HEK293 (cell line): Measurements from ENCODE around the gene PDK4.

ENCODE experiments used
- CTCF ChIA-PET: fragments of 350-600 bp; formaldehyde crosslinking; extraction: SDS; loops from one replicate; lab custom pipeline; 2021; ENCODE audit warnings: antibody characterized with exemption; lab: Yijun Ruan, JAX
- POLR2A ChIA-PET: fragments of 300-600 bp; formaldehyde crosslinking; extraction: SDS; loops from one replicate; lab custom pipeline; 2020; ENCODE audit warnings: antibody characterized with exemption, inconsistent platforms; lab: Yijun Ruan, JAX
- H3K27ac ChIP-seq: fragments of 200-500 bp; sonication (Bioruptor generic); 2 replicates; pipeline ENCODE4 v1.5.1; 2014; ENCODE audit warnings: low read depth, low read length, control low read depth, inconsistent platforms; ENCODE audit errors: extremely low read depth
- H3K36me3 ChIP-seq, 2 experiments: fragments of 200-500 bp in 1 of 2; sonication (Bioruptor generic) in 1 of 2; 1 replicate in 1 of 2; 2 replicates in 1 of 2; pipeline ENCODE4 v1.5.1; 2014 to 2017; ENCODE audit warnings: inconsistent platforms in 2 of 2, low read length in 2 of 2; ENCODE audit not compliant: control insufficient read depth in 2 of 2, insufficient read depth in 1 of 2
- H3K4me1 ChIP-seq: fragments of 200-500 bp; sonication (Bioruptor generic); 2 replicates; pipeline ENCODE4 v1.5.1; 2014; ENCODE audit warnings: mild to moderate bottlenecking, low read length, inconsistent platforms; ENCODE audit not compliant: control insufficient read depth, insufficient read depth
- H3K4me3 ChIP-seq: 2 replicates; pipeline ENCODE4 v1.5.1; 2011; ENCODE audit warnings: low read depth, mild to moderate bottlenecking, control low read depth, low read length, moderate library complexity
- H3K9me3 ChIP-seq: fragments of 200-500 bp; sonication (Bioruptor generic); 2 replicates; pipeline ENCODE4 v1.5.1; 2014; ENCODE audit warnings: low read depth, low read length, inconsistent platforms; ENCODE audit not compliant: control insufficient read depth, insufficient read depth
- ATF2 ChIP-seq: fragments of 450-650 bp; formaldehyde crosslinking; IDR thresholded peaks from 2 replicates; pipeline ENCODE4 v1.5.1; 2016; ENCODE audit warnings: missing biosample characterization, missing genetic modification characterization, low read depth
- EGR2 ChIP-seq: fragments of 450-650 bp; formaldehyde crosslinking; IDR thresholded peaks from 2 replicates; pipeline ENCODE4 v1.5.1; 2016; ENCODE audit warnings: low read depth, missing biosample characterization, missing genetic modification characterization
- FEZF1 ChIP-seq: fragments of 450-650 bp; formaldehyde crosslinking; IDR thresholded peaks from 2 replicates; pipeline ENCODE4 v1.5.1; 2016; ENCODE audit warnings: missing biosample characterization, missing genetic modification characterization
- REST ChIP-seq: fragments of 450-650 bp; formaldehyde crosslinking; IDR thresholded peaks from 2 replicates; pipeline ENCODE4 v1.5.1; 2016; ENCODE audit warnings: missing biosample characterization, missing genetic modification characterization
- SALL2 ChIP-seq: fragments of 450-650 bp; formaldehyde crosslinking; IDR thresholded peaks from 2 replicates; pipeline ENCODE4 v1.5.0; 2017; ENCODE audit warnings: missing biosample characterization, mild to moderate bottlenecking, missing genetic modification characterization, borderline replicate concordance
- WT1 ChIP-seq: fragments of 450-650 bp; formaldehyde crosslinking; IDR thresholded peaks from 2 replicates; pipeline ENCODE4 v1.5.1; 2016; ENCODE audit warnings: missing biosample characterization, missing genetic modification characterization
- ZEB2 ChIP-seq: fragments of 450-650 bp; formaldehyde crosslinking; IDR thresholded peaks from 2 replicates; pipeline ENCODE4 v1.5.1; 2016; ENCODE audit warnings: missing biosample characterization, missing genetic modification characterization
- ZNF112 ChIP-seq: fragments of 450-650 bp; formaldehyde crosslinking; IDR thresholded peaks from 2 replicates; pipeline ENCODE4 v1.5.0; 2017; ENCODE audit warnings: missing biosample characterization, missing genetic modification characterization
- ZNF184 ChIP-seq: fragments of 450-650 bp; IDR thresholded peaks from 2 replicates; pipeline ENCODE4 v1.5.1; 2018; ENCODE audit warnings: missing biosample characterization, mild to moderate bottlenecking, missing genetic modification characterization
- ZNF202 ChIP-seq: fragments of 450-650 bp; formaldehyde crosslinking; IDR thresholded peaks from 2 replicates; pipeline ENCODE4 v1.5.1; 2016; ENCODE audit warnings: missing biosample characterization, missing genetic modification characterization, borderline replicate concordance
- ZNF24 ChIP-seq: fragments of 450-650 bp; formaldehyde crosslinking; IDR thresholded peaks from 2 replicates; pipeline ENCODE4 v1.5.1; 2016; ENCODE audit warnings: missing biosample characterization, missing genetic modification characterization
- ZNF26 ChIP-seq: fragments of 450-650 bp; formaldehyde crosslinking; IDR thresholded peaks from 2 replicates; pipeline ENCODE4 v1.5.1; 2016; ENCODE audit warnings: missing biosample characterization, missing genetic modification characterization
- ZNF280C ChIP-seq: fragments of 450-650 bp; formaldehyde crosslinking; IDR thresholded peaks from 2 replicates; pipeline ENCODE4 v1.5.1; 2016; ENCODE audit warnings: missing biosample characterization, missing genetic modification characterization
- ZNF404 ChIP-seq: fragments of 450-650 bp; formaldehyde crosslinking; IDR thresholded peaks from 2 replicates; pipeline ENCODE4 v1.5.1; 2017; ENCODE audit warnings: missing biosample characterization, missing genetic modification characterization
- ZNF529 ChIP-seq: fragments of 450-650 bp; formaldehyde crosslinking; IDR thresholded peaks from 2 replicates; pipeline ENCODE4 v1.5.1; 2017; ENCODE audit warnings: missing genetic modification characterization, missing biosample characterization; ENCODE audit not compliant: insufficient replicate concordance
- ZNF610 ChIP-seq: fragments of 450-650 bp; formaldehyde crosslinking; IDR thresholded peaks from 2 replicates; pipeline ENCODE4 v1.5.1; 2016; ENCODE audit warnings: missing biosample characterization, missing genetic modification characterization, borderline replicate concordance
- ZNF623 ChIP-seq: fragments of 450-650 bp; formaldehyde crosslinking; IDR thresholded peaks from 2 replicates; pipeline ENCODE4 v1.5.1; 2016; ENCODE audit warnings: missing biosample characterization, missing genetic modification characterization
- ZNF837 ChIP-seq: fragments of 450-650 bp; formaldehyde crosslinking; IDR thresholded peaks from 2 replicates; pipeline ENCODE4 v1.5.1; 2016; ENCODE audit warnings: missing biosample characterization, missing genetic modification characterization
- ZSCAN4 ChIP-seq: fragments of 450-650 bp; formaldehyde crosslinking; IDR thresholded peaks from 2 replicates; pipeline ENCODE4 v1.5.1; 2017; ENCODE audit warnings: missing biosample characterization, missing genetic modification characterization

The PDK4 gene

GRCh38 chr7:95614442-95614940 lies 18.2 kb upstream of the PDK4 start (continued):
- TF ChIP-seq ZNF280C (tag by site-specific recombination), result no peak
- TF ChIP-seq ATF2 (tag by site-specific recombination), result no peak
- TF ChIP-seq ZEB2 (tag by site-specific recombination), result no peak
- peak; percentile 89 for TF ChIP-seq ZNF529
- no peak for TF ChIP-seq ZNF610
- TF ChIP-seq ZSCAN4, result no peak

GRCh38 chr7:95611224-95611623 lies 14.9 kb upstream of the PDK4 start:
- ChIA-PET CTCF (interaction anchor here (0.6 kb wide), 1 partner anchor 82 kb away, joined by 4 read pairs; no protein-coding TSS in a partner anchor), POLR2A (no interaction called here)
- H3K27ac ChIP-seq, result no peak overlapping the region
- H3K9me3 ChIP-seq, result no peaks in the 10 kb centered on the region
- H3K4me1 ChIP-seq, result peaks cover 11% of the 10 kb centered on the region
- no peaks in the 10 kb centered on the region for H3K36me3 ChIP-seq
- TF ChIP-seq ZSCAN4 (no peak), REST (tag by site-specific recombination) (no peak), ZNF623 (tag by site-specific recombination) (no peak), ZNF184 (tag by site-specific recombination) (no peak), ZNF26 (no peak), ZNF529 (no peak), ZNF610 (no peak), ZNF112 (no peak), EGR2 (tag by site-specific recombination) (no peak), ZNF202 (tag by site-specific recombination) (no peak), FEZF1 (tag by site-specific recombination) (no peak), WT1 (tag by site-specific recombination) (no peak), ZNF837 (tag by site-specific recombination) (no peak), ZNF404 (tag by site-specific recombination) (no peak), ZNF24 (tag by site-specific recombination) (no peak), SALL2 (tag by site-specific recombination) (no peak)
- H3K4me3 ChIP-seq, result no peak overlapping the region
